Measurements from ENCODE around the gene LRSAM1.

Gene LRSAM1

GRCh38 chr9:127426756-127427155 lies 24.6 kb upstream of the LRSAM1 start:
- no peak for DNase-seq (ENCODE audit: low read depth)

GRCh38 chr9:127428348-127428747 lies 23.0 kb upstream of the LRSAM1 start:
- no peak for DNase-seq (ENCODE audit: low read depth)

- DNase-seq (ENCODE audit: low read depth): no peak
Observed at GRCh38 chr9:127430415-127430814, 20.9 kb upstream of the LRSAM1 start.

- no peak for DNase-seq (ENCODE audit: low read depth)
Observed at GRCh38 chr9:127437497-127438264, 13.6 kb upstream of the LRSAM1 start.

GRCh38 chr9:127438394-127438793 lies 12.9 kb upstream of the LRSAM1 start:
- no peak for DNase-seq (ENCODE audit: low read depth)

GRCh38 chr9:127444283-127444920 lies 6.9 kb upstream of the LRSAM1 start:
- DNase-seq (ENCODE audit: low read depth): no peak

- DNase-seq (ENCODE audit: low read depth): no peak
Observed at GRCh38 chr9:127444921-127445850, 6.1 kb upstream of the LRSAM1 start.

GRCh38 chr9:127445851-127446712 lies 5.2 kb upstream of the LRSAM1 start:
- no peak for DNase-seq (ENCODE audit: low read depth)

GRCh38 chr9:127446713-127447415 lies 4.4 kb upstream of the LRSAM1 start:
- DNase-seq (ENCODE audit: low read depth): no peak

- no peak for DNase-seq (ENCODE audit: low read depth)
Observed at GRCh38 chr9:127447416-127448111, 3.7 kb upstream of the LRSAM1 start.

- DNase-seq (ENCODE audit: low read depth): peak; percentile 79
Observed at GRCh38 chr9:127448112-127448805, 3.1 kb upstream of the LRSAM1 start.

GRCh38 chr9:127449332-127449966 lies 1.9 kb upstream of the LRSAM1 start:
- no peak for DNase-seq (ENCODE audit: low read depth)

- peak; percentile 45 for DNase-seq (ENCODE audit: low read depth)
Observed at GRCh38 chr9:127450243-127450760, 1.0 kb upstream of the LRSAM1 start.

- DNase-seq (ENCODE audit: low read depth): no peak
Observed at GRCh38 chr9:127451608-127451857, 223 bp downstream of the LRSAM1 start.

GRCh38 chr9:127451858-127452656 lies 747 bp downstream of the LRSAM1 start:
- peak; percentile 41 for DNase-seq (ENCODE audit: low read depth)

GRCh38 chr9:127452691-127453090 lies 1.4 kb downstream of the LRSAM1 start:
- DNase-seq (ENCODE audit: low read depth): peak; percentile 67

GRCh38 chr9:127455324-127455992 lies 4.1 kb downstream of the LRSAM1 start:
- DNase-seq (ENCODE audit: low read depth): no peak
